Neural crest cell (in vitro differentiated cells): ENCODE measurements around the gene CASQ2. TPM values are rescaled to one million over a fixed set of nuclear protein-coding genes. Genes with fewer than 3 reads are reported as not detected.

Experiments used
- DNase-seq: peaks from one replicate; pipeline ENCODE4 v3.0.0; 2021; ENCODE audit warnings: low read depth, mixed read lengths, low spot score
- H3K27ac Mint-ChIP-seq: one replicate; pipeline ENCODE4 v1.8.0; 2021; ENCODE audit warnings: mild to moderate bottlenecking, mixed read lengths; ENCODE audit not compliant: unreplicated experiment
- H3K27me3 Mint-ChIP-seq: 2 replicates; pipeline ENCODE4 v1.8.0; 2021; ENCODE audit warnings: low read depth, mild to moderate bottlenecking, mixed read lengths
- H3K36me3 Mint-ChIP-seq: 2 replicates; pipeline ENCODE4 v1.8.0; 2021; ENCODE audit warnings: low read depth, mild to moderate bottlenecking, mixed read lengths
- H3K4me1 Mint-ChIP-seq: 2 replicates; pipeline ENCODE4 v1.8.0; 2021; ENCODE audit warnings: mixed read lengths
- H3K4me3 Mint-ChIP-seq: one replicate; pipeline ENCODE4 v1.8.0; 2021; ENCODE audit warnings: mild to moderate bottlenecking, mixed read lengths
- H3K9me3 Mint-ChIP-seq: 2 replicates; pipeline ENCODE4 v1.8.0; 2021; ENCODE audit warnings: mixed read lengths
- CTCF ChIP-seq: fragments of 200-600 bp; sonication (generic); conservative IDR thresholded peaks from 2 replicates; pipeline ENCODE4 v1.5.0; 2021; ENCODE audit warnings: antibody characterized with exemption, mild to moderate bottlenecking
- total RNA-seq: library from RNA; stranded (reverse); gene quantifications from 2 replicates; pipeline ENCODE4 v1.2.1, GENCODE V29; 2021

CASQ2 gene
- total RNA-seq, 1 donor from 2014 or later, result 0.12 TPM

DNA sequence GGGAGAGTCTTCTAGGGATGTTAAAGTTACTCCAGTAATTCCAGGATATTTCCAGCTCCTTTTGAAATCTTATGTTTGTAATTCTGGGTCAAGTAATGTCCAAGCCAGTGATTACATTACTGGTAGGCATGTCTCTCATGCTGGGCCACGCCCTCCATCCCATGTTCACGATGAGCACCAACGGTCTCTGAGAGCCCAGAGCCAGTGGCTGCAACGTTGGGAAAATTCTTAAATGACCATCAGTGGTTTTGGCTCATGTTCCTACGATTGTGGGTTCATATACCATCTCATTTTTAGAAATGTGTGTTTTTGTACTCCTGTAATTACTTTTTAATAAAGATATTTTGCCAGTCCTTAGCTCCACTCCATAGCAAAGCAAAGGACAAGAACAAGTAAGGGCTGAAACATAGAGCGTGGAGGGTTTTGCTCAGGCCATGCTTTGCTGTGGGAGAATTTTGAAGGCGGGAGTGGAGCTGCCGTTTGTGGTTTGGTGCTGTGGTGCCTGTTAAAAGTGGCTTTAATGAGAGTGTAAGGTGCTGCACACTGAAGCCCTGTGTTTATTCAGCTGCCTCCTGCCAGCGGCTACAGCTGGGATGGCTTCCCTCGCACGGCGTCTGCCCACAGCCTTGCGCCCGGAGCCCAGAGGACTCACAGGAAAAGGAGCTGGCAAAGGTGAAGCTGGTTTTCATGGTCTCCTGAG lies 97.9 kb downstream of the CASQ2 start:
- Mint-ChIP-seq H3K4me1 (no peaks in the 10 kb centered on the region), H3K4me3 (no peak overlapping the region), H3K27me3 (peaks cover 25% of the 10 kb centered on the region), H3K27ac (no peak overlapping the region), H3K9me3 (no peaks in the 10 kb centered on the region), H3K36me3 (peaks cover 5% of the 10 kb centered on the region)
- TF ChIP-seq CTCF, result no peak
- no peak for DNase-seq

- no peaks in the 10 kb centered on the region for H3K9me3 Mint-ChIP-seq
- peaks cover 5% of the 10 kb centered on the region for H3K36me3 Mint-ChIP-seq
- no peaks in the 10 kb centered on the region for H3K4me1 Mint-ChIP-seq
- no peak overlapping the region for H3K27ac Mint-ChIP-seq
- TF ChIP-seq CTCF, result no peak
- DNase-seq, result no peak
- no peak overlapping the region for H3K4me3 Mint-ChIP-seq
- peaks cover 23% of the 10 kb centered on the region for H3K27me3 Mint-ChIP-seq
These were observed 98.6 kb downstream of the CASQ2 start for GRCh38 chr1:115669886-115670285.

GRCh38 chr1:115669002-115669673 lies 99.4 kb downstream of the CASQ2 start:
- no peaks in the 10 kb centered on the region for H3K9me3 Mint-ChIP-seq
- H3K4me3 Mint-ChIP-seq, result no peak overlapping the region
- no peak for DNase-seq
- no peaks in the 10 kb centered on the region for H3K4me1 Mint-ChIP-seq
- no peak for TF ChIP-seq CTCF
- H3K27ac Mint-ChIP-seq, result no peak overlapping the region
- H3K36me3 Mint-ChIP-seq, result peaks cover 7% of the 10 kb centered on the region
- peaks cover 16% of the 10 kb centered on the region for H3K27me3 Mint-ChIP-seq

DNA sequence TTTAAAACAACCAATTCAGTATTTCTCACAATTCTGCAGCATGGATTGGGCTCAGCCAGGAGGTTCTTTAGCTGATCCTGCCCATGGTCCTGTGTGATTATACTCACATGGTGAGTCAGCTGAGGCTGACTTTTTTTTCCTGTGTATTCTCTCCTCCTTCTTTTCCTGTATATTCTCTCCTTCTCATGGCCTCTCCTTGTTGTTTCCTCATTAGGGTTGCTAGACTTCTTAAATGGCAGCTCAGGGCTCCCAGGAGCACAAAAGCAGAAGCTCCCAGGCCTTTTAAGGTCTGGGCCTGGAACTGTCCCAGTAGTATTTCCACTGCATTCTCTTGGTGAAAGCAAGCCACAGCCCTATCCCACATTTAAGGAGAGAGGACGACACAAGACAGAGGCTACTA lies 99.9 kb downstream of the CASQ2 start:
- H3K36me3 Mint-ChIP-seq, result peaks cover 10% of the 10 kb centered on the region
- H3K4me3 Mint-ChIP-seq, result no peak overlapping the region
- H3K27ac Mint-ChIP-seq, result no peak overlapping the region
- no peaks in the 10 kb centered on the region for H3K9me3 Mint-ChIP-seq
- TF ChIP-seq CTCF, result no peak
- H3K4me1 Mint-ChIP-seq, result no peaks in the 10 kb centered on the region
- peaks cover 13% of the 10 kb centered on the region for H3K27me3 Mint-ChIP-seq
- no peak for DNase-seq

DNA sequence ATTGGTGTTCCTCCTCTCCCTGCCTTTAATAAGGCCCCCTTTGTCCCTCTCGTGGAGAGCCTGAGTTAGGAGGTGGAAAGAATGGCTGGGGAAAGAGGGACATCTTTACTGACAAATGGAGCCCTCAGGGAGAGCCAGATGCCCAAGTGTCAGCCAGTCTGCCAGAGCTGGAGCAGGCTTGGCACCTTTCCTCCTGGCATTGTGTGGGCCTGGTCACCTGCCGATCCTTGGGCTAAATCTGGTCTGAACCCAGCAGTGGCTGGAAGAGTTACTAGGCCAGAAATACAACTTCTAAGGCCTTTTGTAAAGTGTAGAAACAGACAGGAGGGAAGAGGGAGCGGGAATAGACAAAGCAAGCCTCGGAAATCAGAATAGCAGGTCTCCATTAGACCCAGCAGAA lies 101.8 kb downstream of the CASQ2 start:
- Mint-ChIP-seq H3K27ac (no peak overlapping the region), H3K4me1 (no peaks in the 10 kb centered on the region), H3K4me3 (no peak overlapping the region), H3K9me3 (no peaks in the 10 kb centered on the region), H3K36me3 (peaks cover 10% of the 10 kb centered on the region), H3K27me3 (peaks cover 2% of the 10 kb centered on the region)
- TF ChIP-seq CTCF, result no peak
- DNase-seq, result no peak
